GM21526 (cell line): ENCODE measurements around the gene CNTNAP2.

Experiments used
- ATAC-seq: cut with Tn5 transposase; IDR thresholded peaks from one replicate; pipeline ENCODE4 v1.9.1; 2021; ENCODE audit warnings: moderate library complexity; ENCODE audit not compliant: unreplicated experiment, low FRiP score

CNTNAP2 gene

GRCh38 chr7:148242294-148242821, 2125.8 kb downstream of the CNTNAP2 start:
- peak; percentile 94 for ATAC-seq

- ATAC-seq: no peak
Observed at GRCh38 chr7:148245381-148245780, 2128.8 kb downstream of the CNTNAP2 start.

DNA sequence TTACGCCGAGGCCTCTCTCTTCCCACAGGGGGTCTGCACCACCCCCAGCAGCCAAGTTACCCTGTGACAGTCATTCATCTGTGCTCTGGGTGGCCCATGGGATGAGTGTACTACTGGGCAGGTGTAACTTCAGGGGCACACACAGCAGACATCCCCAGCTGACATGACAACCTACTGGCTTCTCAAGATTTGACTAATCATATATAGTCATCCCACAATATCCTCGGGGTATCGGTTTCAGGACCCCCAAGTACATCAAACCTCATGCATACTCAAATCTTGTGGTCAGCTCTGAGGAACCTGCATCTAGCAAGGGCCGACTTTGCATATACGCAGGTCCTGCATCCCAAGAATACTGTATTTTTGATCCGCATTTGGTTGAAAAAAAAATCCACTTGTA, 2137.0 kb downstream of the CNTNAP2 start:
- peak; percentile 97 for ATAC-seq

- no peak for ATAC-seq
Observed at GRCh38 chr7:148255333-148255732, 2138.7 kb downstream of the CNTNAP2 start.

- no peak for ATAC-seq
Observed at GRCh38 chr7:148256433-148256832, 2139.8 kb downstream of the CNTNAP2 start.

- ATAC-seq: no peak
Observed at GRCh38 chr7:148260599-148260998, 2144.0 kb downstream of the CNTNAP2 start.

DNA sequence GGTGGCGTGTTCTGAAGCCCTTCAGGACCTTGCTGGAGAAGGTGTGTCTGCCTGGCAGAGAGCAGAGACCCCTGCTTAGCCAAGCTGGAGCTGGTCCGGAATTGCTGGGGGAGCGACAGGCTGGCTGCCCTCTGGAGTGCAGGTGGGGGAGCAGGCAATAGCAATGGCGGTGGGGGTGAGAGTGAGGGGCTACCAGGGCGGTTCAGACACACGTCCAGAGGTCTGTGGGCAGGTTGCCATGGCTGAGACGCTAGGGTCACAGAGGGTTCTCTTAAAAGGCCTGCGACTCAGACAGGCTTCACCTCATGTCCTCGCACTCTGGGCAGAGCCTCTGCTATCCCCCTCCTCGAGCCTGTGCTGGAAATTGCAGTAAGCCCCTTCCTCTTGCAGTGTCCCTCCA, 2144.9 kb downstream of the CNTNAP2 start:
- ATAC-seq: no peak

DNA sequence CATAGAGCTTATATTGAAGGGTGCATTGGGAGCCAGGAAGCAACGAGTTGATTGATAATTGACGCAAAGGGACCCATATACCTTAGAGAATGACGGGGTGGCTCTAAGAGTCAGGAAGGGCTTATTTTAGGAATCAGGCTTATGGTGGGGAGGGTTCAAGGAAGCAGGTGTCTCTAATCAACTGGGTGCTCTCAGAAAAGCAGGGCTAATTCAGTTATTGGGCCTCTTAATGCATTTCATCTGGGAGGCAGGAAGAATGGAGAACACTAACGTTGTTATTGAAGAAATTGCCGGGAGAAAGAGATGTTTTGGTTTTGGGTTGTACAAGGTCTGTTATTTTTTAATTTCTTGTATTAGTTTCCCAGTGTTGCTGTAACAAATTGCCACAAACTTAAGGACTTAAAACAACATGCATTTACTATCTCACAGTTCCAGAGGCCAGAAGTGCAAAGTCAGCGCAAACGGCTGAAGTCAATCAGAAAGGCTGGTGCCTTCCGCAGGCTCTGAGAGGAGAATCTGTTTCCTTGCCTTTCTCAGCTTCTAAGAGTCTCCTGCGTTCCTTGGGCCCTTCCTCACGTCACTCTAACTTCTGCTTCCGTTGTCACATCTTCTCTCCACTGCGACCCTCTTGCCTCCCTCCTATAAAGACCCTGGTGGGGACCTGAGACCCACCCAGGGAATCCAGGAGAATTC, 2145.5 kb downstream of the CNTNAP2 start:
- no peak for ATAC-seq

DNA sequence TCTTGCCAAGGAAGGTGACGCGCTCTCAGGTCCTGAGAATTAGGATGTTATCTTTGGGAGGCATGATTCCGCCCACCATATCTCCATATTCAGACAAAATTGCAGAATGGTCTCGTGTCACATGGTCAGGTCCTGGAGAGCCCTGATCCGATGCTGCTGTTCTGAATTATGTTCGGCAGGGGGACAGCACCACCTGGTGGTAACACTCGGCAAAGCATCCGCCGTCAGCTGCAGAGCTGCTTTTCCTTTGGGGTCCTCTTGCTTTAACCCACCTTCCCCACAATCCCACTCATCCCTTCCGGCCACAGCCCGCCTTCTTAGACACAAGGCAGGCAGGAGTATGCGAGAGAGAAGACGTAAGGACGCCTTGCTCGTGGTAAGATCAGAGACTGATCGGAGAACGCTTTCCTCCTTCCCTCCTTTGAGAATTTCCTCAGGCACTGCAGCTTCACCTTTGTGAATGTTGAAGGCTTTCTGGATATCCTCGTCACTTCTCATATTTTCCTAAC, 2146.2 kb downstream of the CNTNAP2 start:
- ATAC-seq: peak; percentile 82

DNA sequence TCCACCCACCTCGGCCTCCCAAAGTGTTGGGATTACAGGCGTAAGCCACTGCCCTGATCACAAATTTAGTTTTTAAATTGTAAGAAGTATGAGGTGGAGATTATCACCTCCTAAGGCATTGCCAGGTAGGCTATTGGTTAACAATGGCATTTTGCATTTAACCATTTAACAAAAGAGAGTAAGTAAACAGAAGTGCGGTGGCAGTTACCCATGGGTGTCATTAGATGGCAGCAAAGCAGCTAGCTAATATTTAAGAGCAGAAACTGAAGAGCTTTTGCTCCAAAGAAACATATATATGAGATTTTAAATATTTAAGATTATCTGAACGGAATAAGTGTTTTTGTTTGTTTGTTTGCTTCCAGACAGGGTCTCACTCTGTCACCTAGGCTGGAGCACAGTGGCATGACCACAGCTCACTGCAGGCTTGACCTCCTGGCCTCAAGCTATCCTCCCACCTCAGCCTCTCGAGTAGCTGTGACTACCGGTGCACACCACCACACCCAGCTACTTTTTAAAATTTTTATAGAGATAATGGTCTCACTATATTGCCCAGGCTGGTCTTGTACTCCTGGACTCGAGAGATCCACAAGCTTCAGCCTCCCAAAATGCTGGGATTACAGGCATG, 2148.4 kb downstream of the CNTNAP2 start:
- no peak for ATAC-seq

DNA sequence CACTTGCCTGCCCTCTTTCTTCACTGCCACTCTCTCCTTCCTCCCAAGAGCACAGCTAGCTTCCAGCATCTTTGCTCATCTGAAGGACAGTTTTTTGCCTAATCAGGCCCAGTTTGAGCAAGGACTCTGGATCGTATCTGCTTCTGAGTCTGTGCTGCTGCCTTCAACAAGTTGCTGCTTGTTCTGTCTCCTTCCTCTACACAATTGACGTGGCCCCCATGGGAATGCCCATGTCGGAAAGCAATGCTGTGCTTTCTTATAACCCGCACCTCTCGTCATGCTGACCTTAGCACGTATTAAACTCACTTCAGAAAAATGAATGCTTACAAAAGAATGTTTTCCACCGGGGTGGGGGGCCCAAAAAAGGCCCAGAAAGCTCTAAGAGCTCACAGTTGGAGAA, 2149.3 kb downstream of the CNTNAP2 start:
- no peak for ATAC-seq

DNA sequence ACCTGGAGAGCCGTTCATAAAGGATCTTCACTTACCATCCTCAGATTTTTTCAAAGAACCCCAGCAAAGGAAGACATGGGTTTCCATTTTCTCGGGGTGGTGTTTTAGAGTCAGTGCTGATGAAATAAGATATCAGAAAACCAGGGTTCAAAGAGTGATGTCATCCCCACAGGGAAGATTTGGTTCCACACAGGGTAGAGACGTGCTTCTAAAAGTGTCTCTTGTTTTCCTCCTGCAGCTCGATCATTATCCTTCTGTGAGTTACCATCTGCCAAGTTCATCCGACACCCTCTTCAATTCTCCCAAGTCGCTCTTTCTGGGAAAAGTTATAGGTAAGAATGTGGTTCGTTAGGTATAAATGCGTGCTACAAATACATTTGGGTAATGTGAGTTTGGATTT, 2150.2 kb downstream of the CNTNAP2 start:
- no peak for ATAC-seq

DNA sequence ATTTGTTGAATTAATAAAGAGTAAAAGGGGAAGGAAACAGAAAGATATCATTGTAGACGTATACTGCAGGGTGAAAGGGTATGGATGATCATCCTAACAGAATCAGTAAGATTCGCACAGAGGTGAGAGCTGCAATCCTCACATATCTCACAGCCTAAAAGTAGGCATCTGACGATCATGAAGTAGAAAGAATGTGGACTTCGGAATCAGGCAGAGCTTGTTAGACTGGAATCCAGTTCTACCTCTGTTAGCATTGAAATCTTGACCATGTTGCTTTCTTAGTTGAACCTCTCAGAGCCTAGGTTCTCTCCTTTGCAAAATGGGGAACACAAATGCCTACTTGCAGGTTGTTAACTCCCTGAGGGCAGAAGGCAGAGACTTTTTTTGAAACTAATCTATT, 2154.0 kb downstream of the CNTNAP2 start:
- no peak for ATAC-seq

DNA sequence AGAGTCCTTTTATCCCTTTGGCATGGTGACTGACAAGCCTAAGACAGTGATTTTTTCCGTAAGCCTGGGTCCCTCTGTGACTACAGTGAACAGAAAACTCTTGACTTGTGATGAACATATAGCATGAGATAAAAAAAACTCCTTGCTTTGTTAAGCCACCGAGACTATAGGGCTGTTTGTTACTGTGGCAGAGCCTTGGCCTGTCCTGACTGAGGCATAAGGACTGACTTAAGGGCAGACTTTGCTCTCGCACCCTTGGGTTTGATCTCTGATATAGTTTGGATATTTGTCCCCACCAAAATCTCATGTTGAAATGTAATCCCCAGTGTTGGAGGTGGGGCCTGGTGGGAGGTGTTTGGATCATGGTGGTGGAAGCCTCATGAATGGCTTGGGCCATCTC, 2157.5 kb downstream of the CNTNAP2 start:
- no peak for ATAC-seq

DNA sequence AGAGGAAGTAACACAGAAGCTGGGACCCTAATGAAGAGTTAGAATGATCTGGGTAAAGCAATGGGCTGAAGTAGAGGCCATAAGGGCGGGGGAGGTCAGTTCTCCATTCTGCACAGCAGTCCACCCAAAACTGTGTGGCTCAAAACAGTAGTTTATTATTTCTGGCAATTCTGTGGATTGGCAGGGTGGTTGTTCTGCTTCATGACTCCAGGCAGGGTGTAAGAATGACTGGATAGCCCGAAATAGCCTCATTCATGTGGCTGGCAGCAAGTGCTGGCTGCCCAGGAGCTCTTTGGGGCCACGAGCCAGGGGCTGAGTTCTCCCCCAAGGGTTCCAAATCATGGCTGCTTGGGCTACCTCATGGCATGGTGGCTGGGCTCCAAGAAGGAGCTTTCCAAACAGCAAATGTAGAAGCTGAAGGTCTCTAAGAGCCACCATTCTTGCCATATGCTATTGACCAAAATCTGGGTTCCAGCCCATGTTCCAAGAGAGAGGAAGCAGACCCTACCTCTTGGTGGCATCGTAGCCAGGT, 2158.8 kb downstream of the CNTNAP2 start:
- ATAC-seq: no peak

DNA sequence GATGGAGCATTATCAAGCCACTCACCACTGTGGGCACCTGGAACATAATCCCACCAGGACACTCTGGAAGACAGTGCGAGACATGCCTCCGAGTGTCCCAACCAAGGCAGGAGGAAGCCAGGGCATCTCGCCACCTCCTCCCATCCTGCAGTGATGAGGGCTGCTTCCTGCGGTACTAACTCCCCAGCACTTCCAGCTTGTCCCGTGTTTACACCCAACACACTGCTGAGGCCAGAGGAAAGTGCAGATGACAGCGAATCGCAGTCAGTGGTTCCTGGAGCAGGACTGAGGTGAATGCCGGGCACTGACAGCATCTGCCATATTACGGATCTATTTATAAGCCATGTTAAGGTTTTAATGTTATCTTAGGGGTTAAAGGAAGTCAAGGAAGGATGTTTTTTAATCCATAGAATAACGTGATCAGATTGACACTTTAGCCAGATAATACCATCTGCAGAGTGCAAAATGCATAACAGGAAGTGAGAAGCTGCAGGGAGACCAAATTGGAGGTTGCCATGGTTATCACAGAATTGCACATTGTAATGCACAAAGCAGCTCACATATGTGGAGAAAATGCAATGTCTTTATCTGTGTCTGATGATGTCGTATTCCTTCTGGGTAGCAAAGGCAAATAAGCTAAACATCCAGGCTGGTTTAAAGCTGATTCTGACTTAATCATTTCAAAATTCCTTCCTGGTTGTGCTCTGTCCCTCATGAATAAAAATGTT, 2159.9 kb downstream of the CNTNAP2 start:
- no peak for ATAC-seq

GRCh38 chr7:148277042-148277660, 2160.6 kb downstream of the CNTNAP2 start:
- no peak for ATAC-seq

- ATAC-seq: no peak
Observed at GRCh38 chr7:148286150-148286549, 2169.5 kb downstream of the CNTNAP2 start.

DNA sequence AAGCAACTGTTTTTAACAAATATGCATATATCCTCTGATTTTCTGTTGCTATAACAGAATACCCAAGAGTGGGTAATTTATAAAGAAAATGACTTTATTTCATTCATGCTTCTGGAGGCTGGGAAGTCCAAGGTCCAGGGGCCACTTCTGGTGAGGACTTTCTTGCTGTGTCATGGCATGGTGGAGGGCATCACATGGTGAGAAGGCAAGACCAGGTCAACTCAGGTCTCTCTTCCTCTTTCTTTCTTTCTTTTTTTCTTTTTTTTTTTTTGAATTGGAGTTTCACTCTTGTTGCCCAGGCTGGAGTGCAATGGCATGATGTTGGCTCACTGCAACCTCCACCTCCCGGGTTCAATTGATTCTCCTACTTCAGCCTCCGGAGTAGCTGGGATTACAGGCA, 2170.9 kb downstream of the CNTNAP2 start:
- no peak for ATAC-seq

- no peak for ATAC-seq
Observed at GRCh38 chr7:148288592-148289151, 2172.1 kb downstream of the CNTNAP2 start.
